ENCODE measurements around the gene CCDC51. TPM values are rescaled to one million over a fixed set of nuclear protein-coding genes. Genes with fewer than 3 reads are reported as not detected.
A peak's percentile ranks its signal among the peaks of the same experiment; 100 is the strongest.

The CCDC51 gene
- polyA plus RNA-seq, 1 donor from 2014 or later, result 27.2 TPM

DNA sequence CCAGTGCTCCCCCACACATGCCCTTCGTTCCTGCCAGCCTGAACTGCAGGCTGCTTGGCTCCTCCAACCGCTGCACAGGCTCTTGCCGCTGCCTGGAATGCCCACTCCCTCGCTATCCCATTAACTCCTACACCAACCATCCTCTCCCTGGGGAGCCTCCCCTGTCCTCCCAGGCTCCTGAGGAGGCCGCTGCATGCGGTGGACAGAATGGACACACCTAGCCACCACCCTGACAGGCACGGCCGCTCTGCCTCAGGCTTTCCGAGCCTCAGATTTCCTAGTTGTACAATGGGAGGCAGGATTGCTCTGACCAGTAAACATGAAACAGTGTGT is 12.3 kb downstream of the CCDC51 start:
- Histone ChIP-seq H3K4me3 (ENCODE audit: low read length) (peak overlapping the region; percentile 89), H3K9me2 (ENCODE audit: insufficient read depth, low read length) (no peaks in the 10 kb centered on the region), H3F3A (ENCODE audit: insufficient read depth, low read length, poor library complexity, severe bottlenecking) (no peaks in the 10 kb centered on the region), H3K9ac (ENCODE audit: low read length) (peak overlapping the region; percentile 87), H3K9me3 (ENCODE audit: low read length) (no peaks in the 10 kb centered on the region), H3K27ac (ENCODE audit: low read length) (peak overlapping the region; percentile 81), H2AFZ (ENCODE audit: low read depth, low read length) (no peak overlapping the region), H3K36me3 (ENCODE audit: insufficient read depth, low read length) (no peaks in the 10 kb centered on the region), H3K27me3 (ENCODE audit: insufficient read depth, low read depth, low read length) (no peaks in the 10 kb centered on the region), H4K20me1 (ENCODE audit: insufficient read depth) (no peaks in the 10 kb centered on the region), H3K79me2 (replicated peaks; ENCODE audit: insufficient read depth, low read length) (peaks cover 73% of the 10 kb centered on the region), H3K4me2 (ENCODE audit: low read length) (peak overlapping the region; percentile 61)
- TF ChIP-seq TAF1 (IDR thresholded peaks at IDR 0.05; ENCODE audit: low read depth) (no peak), RAD21 (conservative IDR thresholded peaks at IDR 0.05) (no peak), SMC3 (conservative IDR thresholded peaks at IDR 0.05; ENCODE audit: poor library complexity) (no peak), POLR2AphosphoS5 (IDR thresholded peaks at IDR 0.05) (no peak)

DNA sequence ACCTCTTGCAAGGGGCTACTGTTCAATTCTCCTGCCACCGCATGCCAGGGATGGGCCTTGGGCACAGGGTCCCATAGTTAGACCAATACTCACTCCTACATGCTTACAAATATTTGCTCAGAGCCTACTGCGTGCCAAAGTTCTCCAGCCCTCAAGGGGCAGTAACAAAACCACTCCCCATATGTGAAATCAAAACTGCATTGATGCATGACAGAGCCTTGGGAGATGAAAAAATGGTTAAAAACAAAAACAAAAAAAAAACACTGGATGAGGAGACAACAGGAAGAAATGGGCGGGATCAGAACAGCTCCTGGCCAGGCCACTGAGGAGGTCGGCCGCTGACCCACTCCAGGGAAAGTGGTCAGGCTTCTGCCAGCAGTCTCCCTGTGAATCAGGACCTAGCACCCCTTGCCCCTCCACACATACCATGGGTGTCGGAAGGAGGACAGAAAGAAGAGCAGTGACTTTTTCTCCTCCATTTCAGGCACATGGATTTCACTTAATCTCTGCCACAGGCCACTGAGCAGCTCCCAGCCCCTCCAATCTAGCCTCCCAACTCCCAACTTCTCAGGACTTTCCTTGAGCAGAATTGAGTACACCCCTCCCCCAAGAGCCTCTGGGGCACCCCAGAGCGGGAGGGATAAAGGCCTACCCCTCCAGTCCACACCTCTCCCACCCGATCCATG is 12.8 kb downstream of the CCDC51 start:
- H3K27ac ChIP-seq (ENCODE audit: low read length), result no peak overlapping the region
- H3K36me3 ChIP-seq (ENCODE audit: insufficient read depth, low read length), result no peaks in the 10 kb centered on the region
- no peaks in the 10 kb centered on the region for H3F3A ChIP-seq (ENCODE audit: insufficient read depth, low read length, poor library complexity, severe bottlenecking)
- H3K4me2 ChIP-seq (ENCODE audit: low read length), result peak overlapping the region; percentile 61
- H3K9ac ChIP-seq (ENCODE audit: low read length), result peak overlapping the region; percentile 87
- peak overlapping the region; percentile 89 for H3K4me3 ChIP-seq (ENCODE audit: low read length)
- no peaks in the 10 kb centered on the region for H3K27me3 ChIP-seq (ENCODE audit: insufficient read depth, low read depth, low read length)
- no peaks in the 10 kb centered on the region for H4K20me1 ChIP-seq (ENCODE audit: insufficient read depth)
- no peak overlapping the region for H2AFZ ChIP-seq (ENCODE audit: low read depth, low read length)
- H3K9me2 ChIP-seq (ENCODE audit: insufficient read depth, low read length), result no peaks in the 10 kb centered on the region
- no peaks in the 10 kb centered on the region for H3K9me3 ChIP-seq (ENCODE audit: low read length)
- TF ChIP-seq, protein P1, sequence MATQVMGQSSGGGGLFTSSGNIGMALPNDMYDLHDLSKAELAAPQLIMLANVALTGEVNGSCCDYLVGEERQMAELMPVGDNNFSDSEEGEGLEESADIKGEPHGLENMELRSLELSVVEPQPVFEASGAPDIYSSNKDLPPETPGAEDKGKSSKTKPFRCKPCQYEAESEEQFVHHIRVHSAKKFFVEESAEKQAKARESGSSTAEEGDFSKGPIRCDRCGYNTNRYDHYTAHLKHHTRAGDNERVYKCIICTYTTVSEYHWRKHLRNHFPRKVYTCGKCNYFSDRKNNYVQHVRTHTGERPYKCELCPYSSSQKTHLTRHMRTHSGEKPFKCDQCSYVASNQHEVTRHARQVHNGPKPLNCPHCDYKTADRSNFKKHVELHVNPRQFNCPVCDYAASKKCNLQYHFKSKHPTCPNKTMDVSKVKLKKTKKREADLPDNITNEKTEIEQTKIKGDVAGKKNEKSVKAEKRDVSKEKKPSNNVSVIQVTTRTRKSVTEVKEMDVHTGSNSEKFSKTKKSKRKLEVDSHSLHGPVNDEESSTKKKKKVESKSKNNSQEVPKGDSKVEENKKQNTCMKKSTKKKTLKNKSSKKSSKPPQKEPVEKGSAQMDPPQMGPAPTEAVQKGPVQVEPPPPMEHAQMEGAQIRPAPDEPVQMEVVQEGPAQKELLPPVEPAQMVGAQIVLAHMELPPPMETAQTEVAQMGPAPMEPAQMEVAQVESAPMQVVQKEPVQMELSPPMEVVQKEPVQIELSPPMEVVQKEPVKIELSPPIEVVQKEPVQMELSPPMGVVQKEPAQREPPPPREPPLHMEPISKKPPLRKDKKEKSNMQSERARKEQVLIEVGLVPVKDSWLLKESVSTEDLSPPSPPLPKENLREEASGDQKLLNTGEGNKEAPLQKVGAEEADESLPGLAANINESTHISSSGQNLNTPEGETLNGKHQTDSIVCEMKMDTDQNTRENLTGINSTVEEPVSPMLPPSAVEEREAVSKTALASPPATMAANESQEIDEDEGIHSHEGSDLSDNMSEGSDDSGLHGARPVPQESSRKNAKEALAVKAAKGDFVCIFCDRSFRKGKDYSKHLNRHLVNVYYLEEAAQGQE (IDR thresholded peaks at IDR 0.05; ENCODE audit: borderline replicate concordance), result no peak
- TF ChIP-seq RAD21 (conservative IDR thresholded peaks at IDR 0.05) (no peak), TAF1 (IDR thresholded peaks at IDR 0.05; ENCODE audit: low read depth) (no peak), POLR2AphosphoS5 (IDR thresholded peaks at IDR 0.05) (no peak), SMC3 (conservative IDR thresholded peaks at IDR 0.05; ENCODE audit: poor library complexity) (no peak), EP300 (conservative IDR thresholded peaks at IDR 0.05; ENCODE audit: poor library complexity, severe bottlenecking) (no peak), EZH2 (IDR thresholded peaks at IDR 0.05; ENCODE audit: borderline replicate concordance, insufficient read depth, low read length, poor library complexity, severe bottlenecking) (no peak), MXI1 (conservative IDR thresholded peaks at IDR 0.05; ENCODE audit: poor library complexity, severe bottlenecking) (no peak)
- TF ChIP-seq, protein P2, sequence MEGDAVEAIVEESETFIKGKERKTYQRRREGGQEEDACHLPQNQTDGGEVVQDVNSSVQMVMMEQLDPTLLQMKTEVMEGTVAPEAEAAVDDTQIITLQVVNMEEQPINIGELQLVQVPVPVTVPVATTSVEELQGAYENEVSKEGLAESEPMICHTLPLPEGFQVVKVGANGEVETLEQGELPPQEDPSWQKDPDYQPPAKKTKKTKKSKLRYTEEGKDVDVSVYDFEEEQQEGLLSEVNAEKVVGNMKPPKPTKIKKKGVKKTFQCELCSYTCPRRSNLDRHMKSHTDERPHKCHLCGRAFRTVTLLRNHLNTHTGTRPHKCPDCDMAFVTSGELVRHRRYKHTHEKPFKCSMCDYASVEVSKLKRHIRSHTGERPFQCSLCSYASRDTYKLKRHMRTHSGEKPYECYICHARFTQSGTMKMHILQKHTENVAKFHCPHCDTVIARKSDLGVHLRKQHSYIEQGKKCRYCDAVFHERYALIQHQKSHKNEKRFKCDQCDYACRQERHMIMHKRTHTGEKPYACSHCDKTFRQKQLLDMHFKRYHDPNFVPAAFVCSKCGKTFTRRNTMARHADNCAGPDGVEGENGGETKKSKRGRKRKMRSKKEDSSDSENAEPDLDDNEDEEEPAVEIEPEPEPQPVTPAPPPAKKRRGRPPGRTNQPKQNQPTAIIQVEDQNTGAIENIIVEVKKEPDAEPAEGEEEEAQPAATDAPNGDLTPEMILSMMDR (IDR thresholded peaks at IDR 0.05; ENCODE audit: poor library complexity, severe bottlenecking), result no peak
- H3K79me2 ChIP-seq (replicated peaks; ENCODE audit: insufficient read depth, low read length), result peaks cover 74% of the 10 kb centered on the region
